GM18861 (cell line): ENCODE results near the gene ICAM1.

ENCODE experiments used
- ATAC-seq: cut with Tn5 transposase; IDR thresholded peaks from one replicate; pipeline ENCODE4 v1.9.1; 2021; ENCODE audit not compliant: unreplicated experiment

Gene ICAM1

GRCh38 chr19:10292206-10292788 lies 21.4 kb downstream of the ICAM1 start:
- ATAC-seq: no peak

GRCh38 chr19:10292789-10293636 lies 22.1 kb downstream of the ICAM1 start:
- ATAC-seq: no peak

- no peak for ATAC-seq
Observed at GRCh38 chr19:10293637-10294367, 22.9 kb downstream of the ICAM1 start.

- no peak for ATAC-seq
Observed at GRCh38 chr19:10294368-10294697, 23.4 kb downstream of the ICAM1 start.

- no peak for ATAC-seq
Observed at GRCh38 chr19:10295305-10295846, 24.5 kb downstream of the ICAM1 start.

GRCh38 chr19:10295847-10296591 lies 25.1 kb downstream of the ICAM1 start:
- ATAC-seq: no peak

- no peak for ATAC-seq
Observed at GRCh38 chr19:10299545-10300458, 28.9 kb downstream of the ICAM1 start.

- no peak for ATAC-seq
Observed at GRCh38 chr19:10305139-10305806, 34.4 kb downstream of the ICAM1 start.

GRCh38 chr19:10306327-10306726 lies 35.4 kb downstream of the ICAM1 start:
- no peak for ATAC-seq

- ATAC-seq: no peak
Observed at GRCh38 chr19:10309423-10309822, 38.5 kb downstream of the ICAM1 start, which contains the start of gene ZGLP1. Gene ZGLP1, minus strand, starts transcription at chr19:10309815.

GRCh38 chr19:10315335-10316214 lies 44.7 kb downstream of the ICAM1 start, which contains the start of gene FDX2:
Gene FDX2, minus strand, starts transcription at chr19:10316015. Its CDS starts 19 bp downstream, at chr19:10315996.
- ATAC-seq: peak; percentile 72

- ATAC-seq: no peak
Observed at GRCh38 chr19:10316229-10317044, 45.5 kb downstream of the ICAM1 start.

- no peak for ATAC-seq
Observed at GRCh38 chr19:10317045-10317856, 46.3 kb downstream of the ICAM1 start.

GRCh38 chr19:10317857-10318462 lies 47.0 kb downstream of the ICAM1 start:
- ATAC-seq: no peak

GRCh38 chr19:10318807-10319682 lies 48.1 kb downstream of the ICAM1 start:
- ATAC-seq: no peak
